GM12878 (cell line): ENCODE data around the gene NUP93. TPM values are rescaled to one million over a fixed set of nuclear protein-coding genes. Genes with fewer than 3 reads are reported as not detected.

Source experiments
- ATAC-seq: fragments of 200-7000 bp; cut with Tn5 transposase; 3 replicates; pipeline ENCODE4 v1.9.1; 2020; ENCODE audit warnings: mild to moderate bottlenecking, moderate library complexity
- BruUV-seq: library from RNA; stranded (reverse); fragments of 400-500 nt; replicated peaks from 2 replicates; lab custom pipeline; 2021; lab: Mats Ljungman, UMichigan
- CTCF ChIA-PET: fragments of 300-600 bp; sonication (Branson Sonifier 250); formaldehyde crosslinking; extraction: SDS; loops from one replicate; lab custom pipeline; 2021; ENCODE audit warnings: inconsistent platforms; lab: Yijun Ruan, JAX
- POLR2A ChIA-PET: fragments of 350-600 bp; formaldehyde crosslinking; extraction: SDS; loops from one replicate; lab custom pipeline; 2021; ENCODE audit warnings: inconsistent platforms; lab: Charles Lee
- RAD21 ChIA-PET: fragments of 300-600 bp; sonication (Branson Sonifier 250); formaldehyde crosslinking; loops from one replicate; lab custom pipeline; 2023; ENCODE audit warnings: antibody characterized with exemption; ENCODE audit not compliant: unreplicated experiment; lab: Charles Lee
- SMC1A ChIA-PET: fragments of 300-600 bp; sonication (Branson Sonifier 250); formaldehyde crosslinking; loops from one replicate; lab custom pipeline; 2023; ENCODE audit not compliant: unreplicated experiment, uncharacterized antibody; lab: Charles Lee
- DNase-seq: peaks from one replicate; pipeline ENCODE4 v3.0.0-alpha.2; 2011; ENCODE audit warnings: low read depth, low spot score
- FAIRE-seq: peaks from 3 replicates; lab custom pipeline; 2011; peaks lifted over from hg19 to GRCh38; lab: Jason Lieb, UNC
- H2AFZ ChIP-seq: 2 replicates; pipeline ENCODE4 v1.6.0; 2011; ENCODE audit warnings: low read depth, low read length, control low read depth; ENCODE audit not compliant: control insufficient read depth
- H3K27ac ChIP-seq: 2 replicates; pipeline ENCODE4 v1.5.1; 2011; ENCODE audit warnings: control low read depth; ENCODE audit not compliant: control insufficient read depth, insufficient read depth
- H3K27me3 ChIP-seq, 2 experiments: replicated peaks in 1 of 2; 2 replicates each; pipeline versions ENCODE4 v1.6.0 to v1.6.1; 2011; ENCODE audit warnings: low read length in 1 of 2; ENCODE audit not compliant: control insufficient read depth in 2 of 2, insufficient read depth in 2 of 2
- H3K36me3 ChIP-seq, 2 experiments: 2 replicates each; pipeline ENCODE4 v1.5.1; 2011; ENCODE audit warnings: low read length in 1 of 2; ENCODE audit not compliant: control insufficient read depth in 2 of 2, insufficient read depth in 2 of 2
- H3K4me1 ChIP-seq: 2 replicates; pipeline ENCODE4 v1.6.1; 2011; ENCODE audit warnings: mild to moderate bottlenecking, low read length, moderate library complexity, mixed read lengths; ENCODE audit not compliant: control insufficient read depth, insufficient read depth
- H3K4me2 ChIP-seq: 2 replicates; pipeline ENCODE4 v1.6.0; 2011; ENCODE audit warnings: control low read depth; ENCODE audit not compliant: control insufficient read depth, insufficient read depth
- H3K4me3 ChIP-seq: fragments of 200-600 bp; sonication (generic); 2 replicates; pipeline ENCODE4 v1.5.1; 2016
- H3K79me2 ChIP-seq: 2 replicates; pipeline ENCODE4 v1.6.0; 2011; ENCODE audit warnings: low read length; ENCODE audit not compliant: control insufficient read depth, insufficient read depth
- H3K9ac ChIP-seq: 2 replicates; pipeline ENCODE4 v1.8.0; 2011; ENCODE audit warnings: low read length, control low read depth, mixed read lengths; ENCODE audit not compliant: control insufficient read depth, insufficient read depth
- H3K9me3 ChIP-seq: replicated peaks from 3 replicates; pipeline ENCODE4 v1.5.1; 2011; ENCODE audit warnings: mild to moderate bottlenecking, low read length; ENCODE audit not compliant: control insufficient read depth, insufficient read depth
- H4K20me1 ChIP-seq: 2 replicates; pipeline ENCODE4 v1.6.0; 2011; ENCODE audit not compliant: control insufficient read depth, insufficient read depth
- BCL11A ChIP-seq: IDR thresholded peaks from 2 replicates; pipeline ENCODE4 v1.6.1; 2011; ENCODE audit warnings: low read depth, low read length
- CHD2 ChIP-seq: IDR thresholded peaks from 2 replicates; pipeline ENCODE4 v1.6.1; 2011; ENCODE audit warnings: low read depth, low read length, improper control_type of control experiment, borderline replicate concordance
- CHD4 ChIP-seq: fragments of 200-600 bp; sonication (generic); IDR thresholded peaks from 2 replicates; pipeline ENCODE4 v1.6.1; 2016; ENCODE audit warnings: mild to moderate bottlenecking
- EP300 ChIP-seq, 2 experiments: fragments of 150-350 bp in 1 of 2; IDR thresholded peaks; 2 replicates each; pipeline ENCODE4 v1.6.1; 2011 to 2012; ENCODE audit warnings: low read depth in 2 of 2, low read length in 2 of 2, borderline replicate concordance in 1 of 2, improper control_type of control experiment in 1 of 2, inconsistent platforms in 1 of 2; ENCODE audit not compliant: control insufficient read depth in 1 of 2
- FOXK2 ChIP-seq: fragments of 450-650 bp; IDR thresholded peaks from 2 replicates; pipeline ENCODE4 v1.6.1; 2017; ENCODE audit warnings: mild to moderate bottlenecking, moderate library complexity
- KLF5 ChIP-seq: fragments of 450-650 bp; IDR thresholded peaks from 2 replicates; pipeline ENCODE4 v1.6.1; 2014; ENCODE audit warnings: mild to moderate bottlenecking; ENCODE audit not compliant: partially characterized antibody
- MEF2B ChIP-seq: fragments of 450-650 bp; IDR thresholded peaks from 2 replicates; pipeline ENCODE4 v1.6.1; 2018; ENCODE audit warnings: mild to moderate bottlenecking, moderate library complexity; ENCODE audit not compliant: partially characterized antibody, poor library complexity, severe bottlenecking
- MTA3 ChIP-seq: IDR thresholded peaks from 2 replicates; pipeline ENCODE4 v1.6.1; 2012; ENCODE audit warnings: low read length, inconsistent platforms, borderline replicate concordance
- PAX8 ChIP-seq: fragments of 450-650 bp; IDR thresholded peaks from 2 replicates; pipeline ENCODE4 v1.6.1; 2017; ENCODE audit warnings: mild to moderate bottlenecking, moderate library complexity
- POLR2AphosphoS2 ChIP-seq: IDR thresholded peaks from 2 replicates; pipeline ENCODE4 v1.6.1; 2011; ENCODE audit warnings: low read depth, mild to moderate bottlenecking, low read length, improper control_type of control experiment, moderate library complexity
- SUZ12 ChIP-seq: fragments of 200-600 bp; sonication (generic); IDR thresholded peaks from one replicate; pipeline ENCODE4 v1.6.1; 2018; ENCODE audit warnings: antibody characterized with exemption, mild to moderate bottlenecking; ENCODE audit not compliant: unreplicated experiment
- ZBTB4 ChIP-seq: fragments of 450-650 bp; formaldehyde crosslinking; IDR thresholded peaks from 2 replicates; pipeline ENCODE4 v1.4.0; 2022; ENCODE audit warnings: mild to moderate bottlenecking, moderate library complexity
- ZBTB40 ChIP-seq: fragments of 450-650 bp; IDR thresholded peaks from 2 replicates; pipeline ENCODE4 v1.6.1; 2016; ENCODE audit warnings: mild to moderate bottlenecking, moderate library complexity, borderline replicate concordance
- ZZZ3 ChIP-seq: IDR thresholded peaks from 2 replicates; pipeline ENCODE4 v1.6.1; 2011; ENCODE audit warnings: low read depth; ENCODE audit not compliant: control insufficient read depth, insufficient read length
- WGBS: methylation state at CpG from one replicate; pipeline ENCODE4 v1.1.6; 2016; ENCODE audit warnings: low lambda C conversion rate; ENCODE audit not compliant: insufficient replicate concordance, insufficient coverage; ENCODE audit errors: missing lambda C conversion rate; 5-methylcytosine and 5-hydroxymethylcytosine counted together
- in situ Hi-C: fragments of 300-500 bp; cut with MboI; formaldehyde crosslinking; loops from 9 replicates; pipeline ENCODE4 v1.14.3; 2018; ENCODE audit warnings: mixed read lengths
- intact Hi-C: fragments of 100-400 bp; cut with micrococcal nuclease; formaldehyde crosslinking; loops from one replicate; pipeline ENCODE4 v1.14.2; 2022; ENCODE audit not compliant: unreplicated experiment
- polyA plus RNA-seq, 11 experiments: library from polyadenylated mRNA; depleted of rRNA in 4 of 11; unstranded in 6 of 11; stranded (reverse) in 5 of 11; fragments of >200 nt; fragmentation: Nextera tagmentation in 4 of 11; fragmentation: Illumina TruSeq in 1 of 11; extraction: Ambion mirVana in 4 of 11; extraction: Trizol in 1 of 11; gene quantifications; 1 replicate in 1 of 11; 2 replicates in 10 of 11; pipeline versions ENCODE4 v1.2.1 to v1.2.3, GENCODE V29; 2011 to 2016; ENCODE audit warnings: inconsistent platforms in 2 of 11, missing spikeins in 2 of 11, low read depth in 1 of 11
- total RNA-seq, 4 experiments: library from RNA; depleted of rRNA in 3 of 4; stranded (reverse); fragments of >200 nt in 3 of 4; fragmentation: Illumina TruSeq in 1 of 4; extraction: Trizol in 1 of 4; gene quantifications; 2 replicates each; pipeline versions ENCODE4 v1.2.1 to v1.2.3, GENCODE V29; 2013 to 2021

NUP93 gene
- total and polyA plus RNA-seq, 10 of the 15 experiments (the other 5 are each of a cell fraction or from before 2014, with no cell fraction given) = 82.2 to 175 (median 101) TPM

GRCh38 chr16:56825826-56826225 lies 95.9 kb downstream of the NUP93 start (continued):
- TF ChIP-seq PAX8 = no peak
- TF ChIP-seq ZBTB4 (CRISPR knock-in tag) = no peak
- TF ChIP-seq BCL11A = no peak
- TF ChIP-seq, all 136 proteins: peak for 0

- no peaks in the 10 kb centered on the region for H3K27me3 ChIP-seq
- SMC1A ChIA-PET = interaction anchor here (1.3 to 2.5 kb wide), 3 partner anchors 10 to 31 kb away, joined by 3 to 10 read pairs (median 5); no protein-coding TSS in a partner anchor
- ATAC-seq = no peak
- intact Hi-C loops = no loop called here
- no peaks in the 10 kb centered on the region for H3K79me2 ChIP-seq
- H3K36me3 ChIP-seq = peaks cover 9 to 16% of the 10 kb centered on the region in 2 experiments
- H4K20me1 ChIP-seq = no peaks in the 10 kb centered on the region
- WGBS = 95% methylated on average over 1 of the region's 1 CpG
- H3K4me2 ChIP-seq = no peak overlapping the region
- no TSS peak for BruUV-seq
- TF ChIP-seq POLR2AphosphoS2 (no peak), CHD2 (no peak), ZBTB40 (no peak), KLF5 (no peak), MTA3 (no peak), ZZZ3 (no peak), CHD4 (no peak), EP300 (IDR thresholded peaks at IDR 0.05; ENCODE audit: borderline replicate concordance in 1 of 2, control insufficient read depth in 1 of 2, low read depth in 2 of 2, low read length in 2 of 2) (no peak), MEF2B (no peak), FOXK2 (no peak), SUZ12 (no peak)
- H3K9ac ChIP-seq = no peak overlapping the region
- in situ Hi-C loops = no loop called here
- no peaks in the 10 kb centered on the region for H3K9me3 ChIP-seq
- no peak for DNase-seq
- no peak overlapping the region for H3K4me3 ChIP-seq
- no peak for FAIRE-seq
- CTCF ChIA-PET = interaction anchor here (1.0 to 1.9 kb wide), 2 partner anchors 11 to 13 kb away, joined by 3 to 8 read pairs; no protein-coding TSS in a partner anchor
- POLR2A ChIA-PET = interaction anchor here (1.3 kb wide), 1 partner anchor 16 kb away, joined by 4 read pairs; no protein-coding TSS in a partner anchor
- H2AFZ ChIP-seq = no peak overlapping the region
- no peak overlapping the region for H3K27ac ChIP-seq
- RAD21 ChIA-PET = no interaction called here
- no peaks in the 10 kb centered on the region for H3K4me1 ChIP-seq
These were observed 98.7 kb downstream of the NUP93 start for GRCh38 chr16:56828647-56829046.
